Sigmoid colon (tissue), 4 donors: Measurements from ENCODE around the gene CCDC85A.

Experiments
- CTCF ChIP-seq, 4 experiments: fragments of 450-650 bp in 3 of 4; fragments of 200-600 bp in 1 of 4; IDR thresholded peaks; one replicate each; pipeline ENCODE4 v1.5.1; 2016 to 2019; ENCODE audit warnings: antibody characterized with exemption in 4 of 4, mild to moderate bottlenecking in 3 of 4, moderate library complexity in 2 of 4
- EP300 ChIP-seq, 4 donors: sonication (generic); formaldehyde crosslinking; IDR thresholded peaks; one replicate each; pipeline ENCODE4 v1.6.1; 2017; ENCODE audit warnings: antibody characterized with exemption in 4 of 4
- POLR2A ChIP-seq, 2 donors: fragments of 450-650 bp; IDR thresholded peaks; one replicate each; pipeline ENCODE4 v1.6.1; 2016; ENCODE audit warnings: antibody characterized with exemption in 2 of 2, mild to moderate bottlenecking in 2 of 2, moderate library complexity in 2 of 2
- POLR2AphosphoS5 ChIP-seq, 4 donors: sonication (generic); formaldehyde crosslinking; IDR thresholded peaks; one replicate each; pipeline ENCODE4 v1.6.1; 2017; ENCODE audit warnings: antibody characterized with exemption in 4 of 4

GRCh38 chr2:56380861-56381260 is 197.1 kb downstream of the CCDC85A start:
- TF ChIP-seq CTCF (IDR thresholded peaks at IDR 0.05) (no peak), POLR2A (IDR thresholded peaks at IDR 0.05) (no peak), POLR2AphosphoS5 (IDR thresholded peaks at IDR 0.05) (no peak), EP300 (IDR thresholded peaks at IDR 0.05) (no peak)
